HG03066 (cell line): ENCODE results near the gene ZFYVE19.

Experiments
- ATAC-seq: cut with Tn5 transposase; IDR thresholded peaks from one replicate; pipeline ENCODE4 v1.9.1; 2021; ENCODE audit warnings: low read depth; ENCODE audit not compliant: unreplicated experiment

ZFYVE19 gene

GRCh38 chr15:40775740-40776536 lies 31.0 kb upstream of the ZFYVE19 start:
- ATAC-seq = no peak

GRCh38 chr15:40776537-40777141 lies 30.2 kb upstream of the ZFYVE19 start:
- no peak for ATAC-seq

GRCh38 chr15:40782609-40783227 lies 24.2 kb upstream of the ZFYVE19 start:
- no peak for ATAC-seq

GRCh38 chr15:40785164-40785563 lies 21.7 kb upstream of the ZFYVE19 start:
- ATAC-seq = no peak

GRCh38 chr15:40785814-40786213 lies 21.1 kb upstream of the ZFYVE19 start:
- ATAC-seq = no peak

GRCh38 chr15:40787344-40787841 lies 19.5 kb upstream of the ZFYVE19 start:
- ATAC-seq = no peak

GRCh38 chr15:40787991-40788390 lies 18.9 kb upstream of the ZFYVE19 start:
- ATAC-seq = no peak

- ATAC-seq = no peak
Observed at GRCh38 chr15:40789119-40789518, 17.8 kb upstream of the ZFYVE19 start.

- no peak for ATAC-seq
Observed at GRCh38 chr15:40789999-40790398, 16.9 kb upstream of the ZFYVE19 start.

- ATAC-seq = no peak
Observed at GRCh38 chr15:40790718-40791117, 16.2 kb upstream of the ZFYVE19 start.

GRCh38 chr15:40792394-40792793 lies 14.5 kb upstream of the ZFYVE19 start:
- ATAC-seq = no peak

GRCh38 chr15:40793216-40793989 lies 13.5 kb upstream of the ZFYVE19 start:
- no peak for ATAC-seq

GRCh38 chr15:40796041-40796440 lies 10.8 kb upstream of the ZFYVE19 start:
- no peak for ATAC-seq

- no peak for ATAC-seq
Observed at GRCh38 chr15:40796512-40796911, 10.4 kb upstream of the ZFYVE19 start.

GRCh38 chr15:40799523-40799922 lies 7.4 kb upstream of the ZFYVE19 start:
- ATAC-seq = no peak

- ATAC-seq = no peak
Observed at GRCh38 chr15:40803076-40803475, 3.8 kb upstream of the ZFYVE19 start.

- no peak for ATAC-seq
Observed at GRCh38 chr15:40803688-40804087, 3.2 kb upstream of the ZFYVE19 start.

- no peak for ATAC-seq
Observed at GRCh38 chr15:40806672-40807027, 239 bp upstream of the ZFYVE19 start.

- ATAC-seq = no peak
Observed at GRCh38 chr15:40807888-40808461, 1.1 kb downstream of the ZFYVE19 start.

GRCh38 chr15:40808861-40809450 lies 2.1 kb downstream of the ZFYVE19 start:
- ATAC-seq = no peak
